Esophagus (tissue), 2 donors: ENCODE measurements around the gene ADGRG3. TPM values are rescaled to one million over a fixed set of nuclear protein-coding genes. Genes with fewer than 3 reads are reported as not detected.

Experiments
- H3K27ac ChIP-seq, 2 donors: one replicate each; pipeline ENCODE4 v1.5.1; 2013; ENCODE audit warnings: low read depth in 2 of 2, mild to moderate bottlenecking in 2 of 2, inconsistent platforms in 1 of 2, low read length in 1 of 2, moderate library complexity in 1 of 2
- H3K27me3 ChIP-seq, 2 donors: one replicate each; pipeline ENCODE4 v1.6.1; 2013; ENCODE audit warnings: low read length in 2 of 2, control low read depth in 1 of 2, mild to moderate bottlenecking in 1 of 2; ENCODE audit not compliant: insufficient read depth in 2 of 2, control insufficient read depth in 1 of 2
- H3K36me3 ChIP-seq, 2 donors: one replicate each; pipeline ENCODE4 v1.6.1; 2013; ENCODE audit warnings: low read length in 1 of 2; ENCODE audit not compliant: control insufficient read depth in 2 of 2, insufficient read depth in 2 of 2
- H3K4me1 ChIP-seq, 2 donors: one replicate each; pipeline ENCODE4 v1.6.1; 2013; ENCODE audit warnings: low read length in 1 of 2; ENCODE audit not compliant: control insufficient read depth in 2 of 2, insufficient read depth in 2 of 2
- H3K4me3 ChIP-seq, 2 donors: one replicate each; pipeline ENCODE4 v1.5.1; 2013; ENCODE audit warnings: low read length in 2 of 2, mild to moderate bottlenecking in 2 of 2, low read depth in 1 of 2, moderate library complexity in 1 of 2
- H3K9me3 ChIP-seq, 2 donors: one replicate each; pipeline ENCODE4 v1.6.1; 2013; ENCODE audit warnings: mild to moderate bottlenecking in 2 of 2, low read depth in 1 of 2, low read length in 1 of 2, moderate library complexity in 1 of 2; ENCODE audit not compliant: control insufficient read depth in 2 of 2, insufficient read depth in 1 of 2
- WGBS, 2 donors: extraction: QIAGEN DNeasy Blood & Tissue Kit; methylation state at CpG; one replicate each; pipeline ENCODE4 v1.1.7; 2013; 5-methylcytosine and 5-hydroxymethylcytosine counted together
- polyA plus RNA-seq, 2 donors: library from polyadenylated mRNA; stranded (reverse); fragments of 200-250 nt; gene quantifications; one replicate each; pipeline ENCODE4 v1.2.3, GENCODE V29; 2013
- donor health status: healthy with polysubstance abuse.
- donor health status: Bipolar disorder and iron deficiency.

ADGRG3 gene
- polyA plus RNA-seq, 2 donors = 0.31 to 0.72 TPM

DNA sequence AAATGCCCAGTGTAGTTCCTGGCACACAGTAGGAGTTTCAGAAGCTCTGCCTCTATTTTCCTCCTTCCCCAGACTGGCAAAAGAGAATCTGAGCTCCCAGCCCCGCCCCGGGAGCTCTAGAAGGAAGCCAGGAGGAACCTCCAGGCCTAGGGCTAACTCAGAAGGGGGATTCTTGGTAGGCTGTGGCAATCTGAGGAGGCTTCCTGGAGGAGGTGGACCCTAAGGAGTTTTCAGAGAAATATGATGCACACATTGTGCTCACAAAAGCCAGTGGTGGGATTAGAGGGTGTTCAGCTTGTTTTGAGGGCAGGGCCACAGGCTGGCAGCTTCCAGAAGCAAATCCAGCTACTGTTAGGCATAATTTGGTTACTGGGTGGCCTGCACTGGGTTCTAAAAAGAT, 29.7 kb upstream of the ADGRG3 start:
- H3K27me3 ChIP-seq = no peaks in the 10 kb centered on the region
- no peaks in the 10 kb centered on the region for H3K9me3 ChIP-seq
- peaks cover 0 to 8% of the 10 kb centered on the region in 2 donors for H3K36me3 ChIP-seq
- peaks cover 5 to 23% of the 10 kb centered on the region in 2 donors for H3K4me1 ChIP-seq
- H3K4me3 ChIP-seq = no peak overlapping the region
- H3K27ac ChIP-seq = no peak overlapping the region
- 74 to 83% methylated on average over 2 of the region's 2 CpGs for WGBS, 2 donors

DNA sequence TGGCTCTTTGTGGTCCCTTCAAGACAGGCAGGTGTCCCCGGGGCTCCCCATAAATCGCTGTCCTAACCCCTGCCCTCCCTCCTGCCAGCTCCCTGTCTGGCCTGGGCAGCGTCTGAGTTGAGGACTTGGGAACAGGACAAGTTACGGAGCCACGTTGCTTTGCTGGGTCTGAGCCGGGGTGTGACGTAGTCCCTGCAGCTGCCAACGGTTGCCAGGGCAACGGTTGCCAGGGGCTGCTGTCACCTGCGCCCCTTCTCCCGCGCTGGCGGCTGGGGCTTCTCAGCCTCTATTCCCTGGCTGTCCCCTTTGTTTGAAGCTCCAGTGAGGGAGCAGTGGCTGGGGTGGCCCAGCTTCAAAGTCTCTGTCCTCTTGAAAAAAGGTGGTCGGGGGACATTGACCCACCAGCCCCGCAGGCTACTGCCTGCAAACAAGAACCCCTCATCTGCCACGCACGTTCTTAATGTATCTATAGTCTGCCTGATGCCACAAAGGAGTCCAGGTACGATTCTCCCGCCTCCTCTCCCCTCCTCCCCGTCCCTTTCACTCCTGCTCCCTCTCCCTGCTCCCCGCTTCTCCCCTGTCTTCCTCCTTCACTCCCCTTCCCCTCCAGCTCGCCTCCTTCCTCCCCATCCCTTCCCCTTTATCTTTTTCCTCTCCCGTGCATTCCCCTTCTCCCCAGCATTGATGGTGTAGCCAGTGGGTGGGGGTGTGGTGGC, 28.8 kb upstream of the ADGRG3 start:
- 38 to 42% methylated on average over 23 of the region's 23 CpGs for WGBS, 2 donors
- no peak overlapping the region for H3K27ac ChIP-seq
- peaks cover 7 to 20% of the 10 kb centered on the region in 2 donors for H3K4me1 ChIP-seq
- H3K4me3 ChIP-seq = no peak overlapping the region
- H3K9me3 ChIP-seq = no peaks in the 10 kb centered on the region
- peaks cover 0 to 12% of the 10 kb centered on the region in 2 donors for H3K36me3 ChIP-seq
- no peaks in the 10 kb centered on the region for H3K27me3 ChIP-seq

DNA sequence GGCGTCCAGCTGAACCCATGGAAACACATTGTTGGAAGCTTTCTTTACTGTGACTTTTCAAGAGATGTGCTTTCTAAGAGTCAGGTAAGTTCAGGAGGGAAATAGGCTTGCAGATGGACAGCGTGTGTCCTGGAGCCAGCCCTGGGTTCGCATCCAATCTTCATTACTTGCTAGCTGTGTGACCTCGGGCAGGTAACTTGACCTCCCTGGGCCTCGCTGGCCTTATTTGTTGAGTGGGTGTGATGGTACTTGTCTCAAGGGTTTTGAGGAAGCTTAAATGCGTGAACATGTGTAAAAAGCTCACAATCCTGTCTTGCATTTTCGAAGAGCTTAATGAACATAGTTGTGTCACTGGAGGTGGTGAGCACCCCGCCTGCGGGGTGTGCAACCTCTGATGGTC, 27.9 kb upstream of the ADGRG3 start:
- Histone ChIP-seq H3K9me3 (no peaks in the 10 kb centered on the region), H3K4me1 (peaks cover 2 to 19% of the 10 kb centered on the region in 2 donors), H3K4me3 (no peak overlapping the region), H3K36me3 (peaks cover 0 to 16% of the 10 kb centered on the region in 2 donors), H3K27ac (no peak overlapping the region), H3K27me3 (no peaks in the 10 kb centered on the region)
- WGBS, 2 donors = 88% methylated on average over 9 of the region's 9 CpGs

GRCh38 chr16:57640612-57641011, 27.5 kb upstream of the ADGRG3 start:
- peaks cover 0 to 18% of the 10 kb centered on the region in 2 donors for H3K36me3 ChIP-seq
- WGBS, 2 donors = 58 to 63% methylated on average over 8 of the region's 8 CpGs
- H3K27ac ChIP-seq = no peak overlapping the region
- H3K9me3 ChIP-seq = no peaks in the 10 kb centered on the region
- H3K27me3 ChIP-seq = no peaks in the 10 kb centered on the region
- peaks cover 2 to 15% of the 10 kb centered on the region in 2 donors for H3K4me1 ChIP-seq
- no peak overlapping the region for H3K4me3 ChIP-seq

- Histone ChIP-seq H3K27ac (peak overlapping the region; percentile 8 to 50), H3K4me3 (no peak overlapping the region), H3K4me1 (peaks cover 2 to 14% of the 10 kb centered on the region in 2 donors), H3K36me3 (peaks cover 0 to 13% of the 10 kb centered on the region in 2 donors), H3K27me3 (no peaks in the 10 kb centered on the region), H3K9me3 (no peaks in the 10 kb centered on the region)
- WGBS, 2 donors = 66 to 69% methylated on average over 11 of the region's 11 CpGs
These were observed 25.7 kb upstream of the ADGRG3 start for GRCh38 chr16:57642160-57643135.

DNA sequence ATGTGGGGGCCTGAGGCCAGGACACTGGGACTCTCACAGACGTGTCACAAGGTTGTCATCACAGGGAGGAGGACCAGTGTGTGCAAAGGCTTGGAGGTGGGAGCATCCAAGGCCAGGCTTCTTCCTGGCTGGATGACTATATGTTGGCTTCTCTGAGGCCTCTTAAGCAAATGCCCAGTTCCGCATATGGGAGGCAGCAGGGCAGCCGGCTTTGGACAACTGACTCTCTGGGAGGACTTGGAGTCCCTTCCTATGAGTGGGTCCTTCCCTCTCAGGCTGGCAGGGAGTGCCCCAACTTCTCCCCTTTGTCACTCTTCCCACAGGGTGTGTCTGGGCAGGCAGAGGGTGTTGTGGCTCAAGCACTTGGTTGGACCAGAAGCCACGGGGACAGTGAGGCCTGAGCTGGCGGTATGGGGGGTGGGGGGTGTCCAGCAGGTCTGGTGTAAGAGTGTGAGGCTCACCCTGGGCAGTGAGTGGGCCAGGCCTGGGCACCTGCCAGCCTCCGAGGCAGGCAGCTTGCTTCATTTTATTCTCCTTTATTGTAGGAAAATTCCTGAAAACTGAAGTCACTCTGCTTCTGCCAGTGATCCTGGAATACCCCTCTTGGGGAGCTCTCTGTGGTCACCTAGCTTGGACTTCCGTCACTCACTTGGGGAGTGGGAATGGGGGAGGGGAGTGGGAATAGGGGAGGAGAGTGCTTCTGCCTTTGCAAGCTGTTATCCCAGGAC, 24.8 kb upstream of the ADGRG3 start:
- Histone ChIP-seq H3K4me1 (peaks cover 2 to 16% of the 10 kb centered on the region in 2 donors), H3K4me3 (no peak overlapping the region), H3K36me3 (peaks cover 0 to 13% of the 10 kb centered on the region in 2 donors), H3K27me3 (no peaks in the 10 kb centered on the region), H3K9me3 (no peaks in the 10 kb centered on the region), H3K27ac (peak overlapping the region; percentile 8 to 50)
- 34 to 42% methylated on average over 7 of the region's 7 CpGs for WGBS, 2 donors

DNA sequence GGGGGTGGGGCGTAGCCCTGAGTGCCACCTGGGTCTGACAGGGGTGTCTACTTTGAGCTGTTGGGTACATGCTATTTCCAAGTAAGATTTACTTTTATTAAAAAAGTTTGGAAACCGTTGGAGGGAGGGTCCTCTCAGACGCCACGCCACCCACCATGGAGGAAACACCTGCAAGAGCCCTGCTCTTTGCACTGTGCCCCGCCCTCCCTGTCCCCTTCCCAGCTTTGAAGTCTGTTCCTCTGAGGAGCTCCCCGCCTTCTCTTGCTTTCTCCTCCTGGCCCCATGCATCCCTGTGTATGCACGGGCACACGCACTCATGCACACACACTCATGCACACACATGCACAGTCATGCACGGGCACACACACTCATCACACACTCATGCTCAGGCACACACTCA, 24.2 kb upstream of the ADGRG3 start:
- Histone ChIP-seq H3K36me3 (peaks cover 0 to 13% of the 10 kb centered on the region in 2 donors), H3K4me3 (no peak overlapping the region), H3K27ac (no peak overlapping the region), H3K4me1 (peaks cover 2 to 18% of the 10 kb centered on the region in 2 donors), H3K27me3 (no peaks in the 10 kb centered on the region), H3K9me3 (no peaks in the 10 kb centered on the region)
- 52 to 54% methylated on average over 9 of the region's 9 CpGs for WGBS, 2 donors

GRCh38 chr16:57644383-57645014, 23.6 kb upstream of the ADGRG3 start:
- Histone ChIP-seq H3K9me3 (no peaks in the 10 kb centered on the region), H3K27ac (no peak overlapping the region), H3K4me3 (no peak overlapping the region), H3K27me3 (no peaks in the 10 kb centered on the region), H3K4me1 (peaks cover 2 to 18% of the 10 kb centered on the region in 2 donors), H3K36me3 (peaks cover 0 to 13% of the 10 kb centered on the region in 2 donors)
- WGBS, 2 donors = 88 to 92% methylated on average over 11 of the region's 11 CpGs

DNA sequence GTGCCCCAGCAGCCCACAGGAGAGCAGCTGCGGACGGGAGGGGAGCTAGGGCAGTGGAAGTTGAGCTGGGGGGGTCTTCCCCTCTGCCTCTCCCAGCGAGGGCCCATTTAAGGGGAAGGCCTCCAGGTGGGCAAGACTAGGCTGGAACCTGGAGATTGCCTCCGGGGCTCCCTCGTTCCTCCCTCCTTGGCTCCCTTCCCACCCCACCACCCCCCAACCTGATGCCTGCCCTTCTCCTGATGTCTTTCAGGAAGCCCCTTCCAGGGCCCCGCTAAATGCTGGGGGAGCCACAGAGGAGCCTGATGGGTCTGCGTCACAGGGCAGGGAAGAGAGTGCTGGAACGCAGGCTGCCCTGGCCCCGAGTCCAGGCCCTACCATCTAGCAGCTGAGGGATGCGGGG, 22.9 kb upstream of the ADGRG3 start:
- no peak overlapping the region for H3K4me3 ChIP-seq
- no peaks in the 10 kb centered on the region for H3K27me3 ChIP-seq
- peaks cover 2 to 18% of the 10 kb centered on the region in 2 donors for H3K4me1 ChIP-seq
- H3K27ac ChIP-seq = peak overlapping the region; percentile 4 to 35
- WGBS, 2 donors = 33 to 52% methylated on average over 9 to 10 of the region's 10 CpGs
- no peaks in the 10 kb centered on the region for H3K9me3 ChIP-seq
- H3K36me3 ChIP-seq = peaks cover 0 to 16% of the 10 kb centered on the region in 2 donors
